ENCODE data around the gene UBQLN4. TPM values are rescaled to one million over a fixed set of nuclear protein-coding genes. Genes with fewer than 3 reads are reported as not detected.
A peak's percentile ranks its signal among the peaks of the same experiment; 100 is the strongest.

The UBQLN4 gene
- total RNA-seq, 1 experiment from 2014 or later, result 37.3 TPM

- CTCF ChIA-PET, result interaction anchor here (1.1 kb wide), 2 partner anchors 60 to 80 kb away, joined by 3 to 4 read pairs; no protein-coding TSS in a partner anchor
- H3K27me3 Mint-ChIP-seq (ENCODE audit: low read depth), result no peaks in the 10 kb centered on the region
- 0 out of 2 replicates have a peak overlapping the region, but pooled peaks have one; percentile 11 for H3K27ac Mint-ChIP-seq
- peaks cover 48% of the 10 kb centered on the region for H3K4me1 Mint-ChIP-seq
- no peaks in the 10 kb centered on the region for H3K9me3 Mint-ChIP-seq
- POLR2A ChIA-PET, result no interaction called here
- TF ChIP-seq MXD4 (CRISPR knock-in tag; IDR thresholded peaks at IDR 0.05; ENCODE audit: borderline replicate concordance) (no peak), GABPB1 (CRISPR knock-in tag; IDR thresholded peaks at IDR 0.05) (0 out of 2 replicates have a peak, but pooled peaks have one; percentile 54)
- DNase-seq (ENCODE audit: low spot score), result no peak
- peaks cover 24% of the 10 kb centered on the region for H3K36me3 Mint-ChIP-seq
- no peak for ATAC-seq
- H3K4me3 Mint-ChIP-seq, result no peak overlapping the region
These were observed 16.2 kb upstream of the UBQLN4 start for GRCh38 chr1:156069490-156070455.

GRCh38 chr1:156067262-156067661 lies 13.7 kb upstream of the UBQLN4 start:
- no peaks in the 10 kb centered on the region for H3K27me3 Mint-ChIP-seq (ENCODE audit: low read depth)
- peaks cover 36% of the 10 kb centered on the region for H3K4me1 Mint-ChIP-seq
- H3K4me3 Mint-ChIP-seq, result no peak overlapping the region
- no peak for ATAC-seq
- TF ChIP-seq E2F5 (CRISPR knock-in tag; IDR thresholded peaks at IDR 0.05) (no peak), HMGA2 (CRISPR knock-in tag; IDR thresholded peaks at IDR 0.05) (no peak), KAT7 (CRISPR knock-in tag; IDR thresholded peaks at IDR 0.05; ENCODE audit: borderline replicate concordance) (no peak), ERG (CRISPR knock-in tag; IDR thresholded peaks at IDR 0.05) (no peak), ZNF232 (CRISPR knock-in tag; IDR thresholded peaks at IDR 0.05) (no peak)
- ChIA-PET POLR2A (no interaction called here), CTCF (interaction anchor here (1.0 to 5.0 kb wide), 16 partner anchors 9 to 158 kb away, joined by 3 to 74 read pairs (median 20); partner anchors contain the start of genes ARHGEF2, KHDC4, LAMTOR2 and UBQLN4)
- H3K36me3 Mint-ChIP-seq, result peaks cover 24% of the 10 kb centered on the region
- DNase-seq (ENCODE audit: low spot score), result no peak
- H3K9me3 Mint-ChIP-seq, result no peaks in the 10 kb centered on the region
- H3K27ac Mint-ChIP-seq, result no peak overlapping the region

GRCh38 chr1:156065871-156066270 lies 12.3 kb upstream of the UBQLN4 start:
- H3K27me3 Mint-ChIP-seq (ENCODE audit: low read depth), result no peaks in the 10 kb centered on the region
- no peaks in the 10 kb centered on the region for H3K9me3 Mint-ChIP-seq
- peaks cover 39% of the 10 kb centered on the region for H3K4me1 Mint-ChIP-seq
- TF ChIP-seq ARID4B (CRISPR knock-in tag; IDR thresholded peaks at IDR 0.05; ENCODE audit: borderline replicate concordance) (no peak), ATF1 (CRISPR knock-in tag; IDR thresholded peaks at IDR 0.05) (no peak), SMAD4 (CRISPR knock-in tag; IDR thresholded peaks at IDR 0.05) (no peak), E2F5 (CRISPR knock-in tag; IDR thresholded peaks at IDR 0.05) (no peak), ATF6 (CRISPR knock-in tag; IDR thresholded peaks at IDR 0.05) (no peak), NR1H2 (CRISPR knock-in tag; IDR thresholded peaks at IDR 0.05) (no peak), ZNF219 (CRISPR knock-in tag; IDR thresholded peaks at IDR 0.05; ENCODE audit: borderline replicate concordance) (no peak), CDX4 (CRISPR knock-in tag; IDR thresholded peaks at IDR 0.05; ENCODE audit: borderline replicate concordance) (no peak), E2F4 (CRISPR knock-in tag; IDR thresholded peaks at IDR 0.05; ENCODE audit: borderline replicate concordance, low read depth) (no peak)
- no peak overlapping the region for H3K4me3 Mint-ChIP-seq
- ChIA-PET CTCF (interaction anchor here (0.5 to 5.0 kb wide), 47 partner anchors 9 to 159 kb away, joined by 3 to 74 read pairs (median 8); partner anchors contain the start of genes ARHGEF2, KHDC4, LAMTOR2 and SSR2), POLR2A (interaction anchor here (1.1 to 1.4 kb wide), 2 partner anchors 13 to 17 kb away, joined by 3 to 4 read pairs; no protein-coding TSS in a partner anchor)
- no peak for ATAC-seq
- H3K36me3 Mint-ChIP-seq, result peaks cover 24% of the 10 kb centered on the region
- 0 out of 2 replicates have a peak overlapping the region, but pooled peaks have one; percentile 30 for H3K27ac Mint-ChIP-seq
- DNase-seq (ENCODE audit: low spot score), result no peak

Measured in WTC11 (cell line).